ENCODE data around the gene PPFIBP2.

PPFIBP2 gene

DNA sequence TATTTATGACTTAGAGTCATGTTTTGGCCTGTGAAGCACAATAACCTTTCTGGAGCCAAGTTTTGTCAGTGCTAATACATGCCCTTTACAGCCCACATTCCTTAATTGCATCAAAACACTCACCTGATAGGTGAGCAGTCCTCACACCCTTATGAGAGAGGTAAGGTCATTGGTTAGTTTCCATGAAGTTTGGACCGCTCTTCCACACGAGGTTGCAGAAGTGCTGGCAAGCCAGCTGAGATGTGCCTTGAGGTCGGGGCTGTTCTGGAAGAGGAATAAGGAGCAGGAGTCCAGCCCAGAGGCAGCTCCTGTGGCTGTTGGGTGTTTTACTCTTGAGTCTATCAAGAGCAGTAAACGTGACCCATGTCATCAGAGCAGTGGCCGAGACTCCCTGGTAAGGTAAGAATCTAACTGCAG, 83.2 kb downstream of the PPFIBP2 start:
- no peak for TF ChIP-seq CTCF (IDR thresholded peaks at IDR 0.05; ENCODE audit: poor library complexity, severe bottlenecking)
- no peaks in the 10 kb centered on the region for H3K36me3 ChIP-seq (ENCODE audit: low read depth)
- H3K9me3 ChIP-seq (ENCODE audit: severe bottlenecking): no peaks in the 10 kb centered on the region
- ATAC-seq (ENCODE audit: low read depth) (peak; percentile 10; the same call in 2 of the 3 replicates), DNase-seq (ENCODE audit: low spot score) (no peak)
- no peak overlapping the region for H3K4me3 ChIP-seq (ENCODE audit: severe bottlenecking)
- H3K27me3 ChIP-seq (ENCODE audit: insufficient read depth, poor library complexity, severe bottlenecking): no peaks in the 10 kb centered on the region
- H3K4me1 ChIP-seq (ENCODE audit: insufficient read depth, poor library complexity, severe bottlenecking): peaks cover 48% of the 10 kb centered on the region
- no peak overlapping the region for H3K27ac ChIP-seq (ENCODE audit: poor library complexity, severe bottlenecking)

- peaks cover 44% of the 10 kb centered on the region for H3K4me1 ChIP-seq (ENCODE audit: insufficient read depth, poor library complexity, severe bottlenecking)
- ATAC-seq (ENCODE audit: low read depth) (peak; percentile 60), DNase-seq (ENCODE audit: low spot score) (no peak)
- no peaks in the 10 kb centered on the region for H3K27me3 ChIP-seq (ENCODE audit: insufficient read depth, poor library complexity, severe bottlenecking)
- H3K27ac ChIP-seq (ENCODE audit: poor library complexity, severe bottlenecking): no peak overlapping the region
- no peak for TF ChIP-seq CTCF (IDR thresholded peaks at IDR 0.05; ENCODE audit: poor library complexity, severe bottlenecking)
- no peak overlapping the region for H3K4me3 ChIP-seq (ENCODE audit: severe bottlenecking)
- H3K36me3 ChIP-seq (ENCODE audit: low read depth): no peaks in the 10 kb centered on the region
- H3K9me3 ChIP-seq (ENCODE audit: severe bottlenecking): no peaks in the 10 kb centered on the region
These were observed 83.8 kb downstream of the PPFIBP2 start for GRCh38 chr11:7597620-7598019.

DNA sequence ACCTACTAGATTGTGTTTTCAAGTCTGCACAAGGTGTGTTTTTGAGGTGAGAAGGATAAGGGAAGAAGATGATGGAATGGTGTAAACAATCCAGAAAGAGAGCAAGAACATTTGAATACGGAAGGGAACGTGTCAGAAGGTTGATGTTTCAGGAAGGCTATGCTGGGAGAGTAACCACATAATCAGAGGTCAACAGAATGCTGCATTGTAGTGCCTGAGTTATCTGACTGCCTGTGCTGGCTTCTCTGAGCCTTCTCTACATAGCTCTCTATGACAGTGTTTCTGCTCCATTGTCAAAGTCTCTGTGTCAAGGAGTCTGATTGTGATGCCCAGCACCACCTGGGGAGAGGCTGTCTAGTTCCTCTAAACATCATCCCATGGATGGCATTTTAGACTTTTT, 85.4 kb downstream of the PPFIBP2 start:
- ATAC-seq (ENCODE audit: low read depth): no peak
- Histone ChIP-seq H3K9me3 (ENCODE audit: severe bottlenecking) (no peaks in the 10 kb centered on the region), H3K36me3 (ENCODE audit: low read depth) (no peaks in the 10 kb centered on the region), H3K4me3 (ENCODE audit: severe bottlenecking) (no peak overlapping the region), H3K27me3 (ENCODE audit: insufficient read depth, poor library complexity, severe bottlenecking) (no peaks in the 10 kb centered on the region), H3K27ac (ENCODE audit: poor library complexity, severe bottlenecking) (no peak overlapping the region), H3K4me1 (ENCODE audit: insufficient read depth, poor library complexity, severe bottlenecking) (peaks cover 37% of the 10 kb centered on the region)
- TF ChIP-seq CTCF (IDR thresholded peaks at IDR 0.05; ENCODE audit: poor library complexity, severe bottlenecking): no peak
- no peak for DNase-seq (ENCODE audit: low spot score)

DNA sequence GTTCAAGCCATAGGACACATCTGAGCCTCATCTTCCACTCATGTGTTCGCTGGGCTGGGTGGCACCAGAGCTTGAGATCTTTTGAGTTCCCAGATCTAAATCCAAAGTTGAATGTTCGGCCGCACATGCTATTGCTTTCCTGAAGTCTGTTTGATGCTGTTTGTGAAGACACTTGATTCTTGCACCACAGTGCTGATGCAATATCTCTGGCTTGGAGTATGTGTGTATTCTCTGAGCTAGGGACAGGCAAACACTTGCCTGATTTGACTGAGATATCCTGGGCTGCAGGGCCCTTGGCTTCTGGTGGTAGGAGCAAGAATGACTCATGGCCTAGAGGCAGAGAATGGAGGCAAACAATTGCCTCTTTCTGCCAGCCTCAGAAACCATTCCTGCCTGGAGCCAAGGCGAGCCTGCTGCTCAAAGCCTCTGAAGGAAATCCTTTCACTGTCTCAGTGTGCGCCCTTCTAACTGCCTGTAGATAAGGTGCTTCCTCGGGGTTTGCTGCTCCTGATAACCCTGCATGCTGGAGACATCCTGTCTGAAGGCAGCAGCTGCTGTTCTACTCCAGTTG, 86.5 kb downstream of the PPFIBP2 start:
- Histone ChIP-seq H3K36me3 (ENCODE audit: low read depth) (no peaks in the 10 kb centered on the region), H3K4me1 (ENCODE audit: insufficient read depth, poor library complexity, severe bottlenecking) (peaks cover 37% of the 10 kb centered on the region), H3K4me3 (ENCODE audit: severe bottlenecking) (no peak overlapping the region), H3K9me3 (ENCODE audit: severe bottlenecking) (no peaks in the 10 kb centered on the region), H3K27me3 (ENCODE audit: insufficient read depth, poor library complexity, severe bottlenecking) (no peaks in the 10 kb centered on the region), H3K27ac (ENCODE audit: poor library complexity, severe bottlenecking) (peak overlapping the region; percentile 72)
- no peak for TF ChIP-seq CTCF (IDR thresholded peaks at IDR 0.05; ENCODE audit: poor library complexity, severe bottlenecking)
- peak; percentile 97 for ATAC-seq (ENCODE audit: low read depth)
- peak; percentile 87 for DNase-seq (ENCODE audit: low spot score)

GRCh38 chr11:7603031-7603781, 89.4 kb downstream of the PPFIBP2 start:
- no peak for DNase-seq (ENCODE audit: low spot score)
- no peaks in the 10 kb centered on the region for H3K9me3 ChIP-seq (ENCODE audit: severe bottlenecking)
- peaks cover 22% of the 10 kb centered on the region for H3K4me1 ChIP-seq (ENCODE audit: insufficient read depth, poor library complexity, severe bottlenecking)
- H3K27me3 ChIP-seq (ENCODE audit: insufficient read depth, poor library complexity, severe bottlenecking): no peaks in the 10 kb centered on the region
- no peak for ATAC-seq (ENCODE audit: low read depth)
- no peak overlapping the region for H3K4me3 ChIP-seq (ENCODE audit: severe bottlenecking)
- no peak overlapping the region for H3K27ac ChIP-seq (ENCODE audit: poor library complexity, severe bottlenecking)
- H3K36me3 ChIP-seq (ENCODE audit: low read depth): no peaks in the 10 kb centered on the region
- TF ChIP-seq CTCF (IDR thresholded peaks at IDR 0.05; ENCODE audit: poor library complexity, severe bottlenecking): no peak

Data from RWPE2 (cell line).